Glomerular endothelial cell (primary cell): ENCODE measurements around the gene RPP40. TPM values are rescaled to one million over a fixed set of nuclear protein-coding genes. Genes with fewer than 3 reads are reported as not detected.
"Not testable (repeated sequence)": the region's sequence is repeated elsewhere in the genome, so short reads cannot be mapped to it uniquely, and the experiment has no call there.

ENCODE experiments used
- DNase-seq: peaks from one replicate; pipeline ENCODE4 v3.0.0-alpha.2; 2011; ENCODE audit warnings: low read depth, low spot score; ENCODE audit errors: extremely low read depth
- total RNA-seq: library from RNA; depleted of rRNA; stranded (reverse); fragments of >200 nt; gene quantifications from 2 replicates; pipeline ENCODE4 v1.2.3, GENCODE V29; 2015

The RPP40 gene
- total RNA-seq: 6.9 and 19.8 TPM in 2 replicates

- peak; percentile 67 for DNase-seq
Measured at GRCh38 chr6:5003604-5004372, at the start of gene RPP40. Gene RPP40 (minus strand): TSS chr6:5004037. CDS start chr6:5004002, 35 bp downstream.

GRCh38 chr6:5053038-5053437 lies 49.2 kb upstream of the RPP40 start:
- DNase-seq: peak; percentile 45

GRCh38 chr6:5051394-5051793 lies 47.6 kb upstream of the RPP40 start:
- no peak for DNase-seq

- DNase-seq: no peak
Measured at GRCh38 chr6:5050009-5050408, 46.2 kb upstream of the RPP40 start.

GRCh38 chr6:5046430-5046829 lies 42.6 kb upstream of the RPP40 start:
- DNase-seq: no peak

GRCh38 chr6:5045416-5045815 lies 41.6 kb upstream of the RPP40 start:
- no peak for DNase-seq

GRCh38 chr6:5044866-5045265 lies 41.0 kb upstream of the RPP40 start:
- DNase-seq: no peak

- DNase-seq: no peak
Measured at GRCh38 chr6:5042436-5042835, 38.6 kb upstream of the RPP40 start.

- no peak for DNase-seq
Measured at GRCh38 chr6:5041955-5042354, 38.1 kb upstream of the RPP40 start.

GRCh38 chr6:5036269-5036668 lies 32.4 kb upstream of the RPP40 start:
- no peak for DNase-seq

GRCh38 chr6:5034736-5035135 lies 30.9 kb upstream of the RPP40 start:
- no peak for DNase-seq

GRCh38 chr6:5034328-5034727 lies 30.5 kb upstream of the RPP40 start:
- no peak for DNase-seq

GRCh38 chr6:5033214-5033904 lies 29.5 kb upstream of the RPP40 start:
- DNase-seq: not testable (repeated sequence)

GRCh38 chr6:5032706-5033105 lies 28.9 kb upstream of the RPP40 start:
- not testable (repeated sequence) for DNase-seq

GRCh38 chr6:5031150-5031549 lies 27.3 kb upstream of the RPP40 start:
- no peak for DNase-seq

GRCh38 chr6:5030596-5031136 lies 26.8 kb upstream of the RPP40 start:
- DNase-seq: peak; percentile 80

GRCh38 chr6:5029609-5030008 lies 25.8 kb upstream of the RPP40 start:
- DNase-seq: no peak

- DNase-seq: no peak
Measured at GRCh38 chr6:5028921-5029320, 25.1 kb upstream of the RPP40 start.

- no peak for DNase-seq
Measured at GRCh38 chr6:5028301-5028700, 24.5 kb upstream of the RPP40 start.

GRCh38 chr6:5025911-5026819 lies 22.3 kb upstream of the RPP40 start:
- DNase-seq: no peak

GRCh38 chr6:5023923-5024322 lies 20.1 kb upstream of the RPP40 start:
- DNase-seq: no peak
